ENCODE measurements around the gene ESYT2.

ESYT2 gene

DNA sequence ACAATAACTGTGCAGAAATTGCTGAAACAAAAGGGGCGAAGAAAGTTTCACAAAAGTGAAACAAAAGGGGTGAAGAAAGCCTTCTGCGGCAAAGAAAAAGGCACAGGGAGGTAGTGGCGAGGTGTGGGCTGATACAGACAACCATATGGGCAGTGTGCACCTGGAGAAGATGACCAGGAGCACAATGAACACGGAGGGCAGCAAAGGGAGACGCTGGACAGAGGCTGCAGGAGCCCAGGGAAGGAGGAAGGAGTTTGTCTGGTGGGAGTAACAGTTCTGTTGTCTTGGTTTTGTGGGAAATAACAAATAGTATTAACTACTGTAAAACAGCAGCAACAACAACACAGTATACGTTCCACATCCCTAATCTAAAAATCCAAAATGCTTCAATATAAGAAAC, 42.4 kb downstream of the ESYT2 start:
- Mint-ChIP-seq H3K27me3 (ENCODE audit: low read depth) (no peaks in the 10 kb centered on the region), H3K27ac (peak overlapping the region; percentile 41), H3K36me3 (ENCODE audit: low read depth) (peaks cover 43% of the 10 kb centered on the region), H3K9me3 (no peaks in the 10 kb centered on the region), H3K4me3 (no peak overlapping the region), H3K4me1 (ENCODE audit: low read depth) (peaks cover 4% of the 10 kb centered on the region)
- DNase-seq (ENCODE audit: low spot score), result no peak

DNA sequence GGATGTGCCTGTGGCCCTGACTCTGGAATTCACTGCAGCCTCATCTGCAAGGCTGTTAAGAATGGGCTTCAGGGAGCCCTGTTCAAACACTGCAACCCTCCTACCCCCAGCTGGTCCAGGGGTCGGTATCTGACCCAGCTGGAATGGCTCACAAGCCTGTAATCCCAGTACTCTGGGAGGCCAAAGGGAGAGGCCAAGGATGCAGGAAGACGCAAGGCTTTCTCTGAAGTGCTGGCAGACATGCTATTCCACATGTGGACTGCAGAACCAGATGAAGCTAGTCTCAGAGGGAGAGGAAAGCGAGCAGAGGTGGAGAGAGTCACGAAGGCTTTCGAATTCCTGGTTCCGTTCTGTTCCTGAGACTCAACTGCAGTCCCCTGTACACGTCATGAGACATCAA, 45.0 kb downstream of the ESYT2 start:
- no peaks in the 10 kb centered on the region for H3K9me3 Mint-ChIP-seq
- no peaks in the 10 kb centered on the region for H3K27me3 Mint-ChIP-seq (ENCODE audit: low read depth)
- no peak overlapping the region for H3K27ac Mint-ChIP-seq
- peaks cover 23% of the 10 kb centered on the region for H3K36me3 Mint-ChIP-seq (ENCODE audit: low read depth)
- H3K4me1 Mint-ChIP-seq (ENCODE audit: low read depth), result peaks cover 4% of the 10 kb centered on the region
- DNase-seq (ENCODE audit: low spot score), result no peak
- H3K4me3 Mint-ChIP-seq, result no peak overlapping the region

DNA sequence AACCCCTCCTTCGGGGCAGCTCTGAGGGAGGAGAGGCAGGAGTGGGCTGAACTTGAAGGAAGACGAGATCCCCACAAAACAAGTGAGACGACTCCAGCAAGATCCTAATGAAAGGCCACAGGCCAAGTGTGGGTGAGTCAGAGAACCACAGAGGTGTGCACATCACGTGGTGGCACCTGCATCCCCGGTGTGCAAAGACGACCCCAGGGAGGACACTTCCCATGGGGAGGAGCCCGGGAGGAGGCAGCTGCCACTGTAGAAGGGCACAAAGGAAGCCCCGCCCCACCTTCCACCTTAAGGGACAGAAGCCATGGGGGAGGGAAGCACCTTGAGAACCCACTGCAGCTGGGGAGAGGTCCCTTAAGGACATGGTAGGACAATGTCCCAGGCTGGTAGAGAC, 45.7 kb downstream of the ESYT2 start:
- DNase-seq (ENCODE audit: low spot score), result no peak
- Mint-ChIP-seq H3K36me3 (ENCODE audit: low read depth) (peaks cover 27% of the 10 kb centered on the region), H3K4me3 (no peak overlapping the region), H3K27me3 (ENCODE audit: low read depth) (no peaks in the 10 kb centered on the region), H3K4me1 (ENCODE audit: low read depth) (peaks cover 4% of the 10 kb centered on the region), H3K9me3 (no peaks in the 10 kb centered on the region), H3K27ac (no peak overlapping the region)

DNA sequence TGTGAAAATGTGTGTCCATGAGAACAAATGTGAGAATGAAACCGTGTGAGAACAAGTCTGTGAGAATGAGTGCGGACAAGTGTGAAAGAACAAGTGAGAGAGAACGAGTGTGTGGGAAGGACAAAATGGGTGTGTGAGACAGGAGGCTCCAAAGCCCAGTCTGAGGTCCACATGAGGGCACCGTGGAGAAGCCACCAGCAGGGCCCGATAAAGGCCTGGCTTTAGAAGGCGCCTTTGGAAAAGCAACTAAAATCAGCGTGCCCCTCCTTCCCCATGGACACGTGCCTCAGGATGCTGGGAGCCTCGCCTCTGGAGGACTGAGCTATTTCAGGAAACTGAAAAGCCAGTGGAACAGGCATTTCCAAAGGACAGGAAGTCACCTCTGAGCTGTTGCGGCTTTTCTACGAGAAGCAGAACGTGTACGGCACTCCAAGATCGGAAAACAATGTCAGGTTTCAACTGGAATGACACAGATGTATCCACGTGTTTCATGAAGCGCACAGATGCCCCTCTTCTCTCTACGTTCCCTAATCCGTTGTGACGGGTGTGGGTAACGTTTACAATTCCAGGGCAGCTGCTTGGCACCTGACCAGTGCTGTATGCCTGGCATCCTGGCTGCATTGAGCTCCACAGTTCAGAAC, 46.4 kb downstream of the ESYT2 start:
- Mint-ChIP-seq H3K9me3 (no peaks in the 10 kb centered on the region), H3K4me3 (no peak overlapping the region), H3K4me1 (ENCODE audit: low read depth) (peaks cover 3% of the 10 kb centered on the region), H3K27ac (no peak overlapping the region), H3K27me3 (ENCODE audit: low read depth) (no peaks in the 10 kb centered on the region), H3K36me3 (ENCODE audit: low read depth) (peaks cover 26% of the 10 kb centered on the region)
- no peak for DNase-seq (ENCODE audit: low spot score)

DNA sequence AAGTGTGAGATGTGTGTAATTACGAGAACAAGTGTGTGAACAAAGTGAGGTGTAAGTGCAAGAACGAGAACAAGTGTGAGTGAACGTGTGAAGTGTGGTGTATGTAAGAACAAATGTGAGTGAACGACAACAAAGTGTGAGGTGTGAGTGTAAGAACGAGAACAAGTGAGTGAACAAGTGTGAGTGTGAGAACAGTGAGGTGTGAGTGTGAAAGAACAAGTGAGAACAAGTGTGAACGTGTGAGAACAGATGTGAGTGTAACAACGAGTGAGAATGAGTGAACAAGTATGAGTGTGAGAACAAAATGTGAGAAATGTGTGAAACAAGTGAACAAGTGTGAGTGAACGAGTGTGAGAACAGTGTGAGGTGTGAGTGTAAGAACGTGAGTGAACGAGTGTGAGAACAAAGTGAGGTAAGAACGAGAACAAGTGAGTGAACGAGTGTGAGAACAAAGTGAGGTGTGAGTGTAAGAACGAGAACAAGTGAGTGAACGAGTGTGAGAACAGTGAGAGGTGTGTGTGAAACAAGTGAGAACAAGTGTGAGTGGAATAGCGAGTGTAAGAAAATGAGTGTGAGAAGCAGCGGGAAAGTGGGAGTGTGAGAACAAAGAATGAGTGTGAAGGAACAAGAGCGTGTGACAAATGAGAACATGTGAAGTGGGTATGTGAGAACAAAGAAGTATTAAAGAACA, 47.2 kb downstream of the ESYT2 start:
- Mint-ChIP-seq H3K9me3 (no peaks in the 10 kb centered on the region), H3K36me3 (ENCODE audit: low read depth) (peaks cover 26% of the 10 kb centered on the region), H3K4me3 (no peak overlapping the region), H3K27me3 (ENCODE audit: low read depth) (no peaks in the 10 kb centered on the region), H3K4me1 (ENCODE audit: low read depth) (peaks cover 8% of the 10 kb centered on the region), H3K27ac (no peak overlapping the region)
- DNase-seq (ENCODE audit: low spot score), result no peak

DNA sequence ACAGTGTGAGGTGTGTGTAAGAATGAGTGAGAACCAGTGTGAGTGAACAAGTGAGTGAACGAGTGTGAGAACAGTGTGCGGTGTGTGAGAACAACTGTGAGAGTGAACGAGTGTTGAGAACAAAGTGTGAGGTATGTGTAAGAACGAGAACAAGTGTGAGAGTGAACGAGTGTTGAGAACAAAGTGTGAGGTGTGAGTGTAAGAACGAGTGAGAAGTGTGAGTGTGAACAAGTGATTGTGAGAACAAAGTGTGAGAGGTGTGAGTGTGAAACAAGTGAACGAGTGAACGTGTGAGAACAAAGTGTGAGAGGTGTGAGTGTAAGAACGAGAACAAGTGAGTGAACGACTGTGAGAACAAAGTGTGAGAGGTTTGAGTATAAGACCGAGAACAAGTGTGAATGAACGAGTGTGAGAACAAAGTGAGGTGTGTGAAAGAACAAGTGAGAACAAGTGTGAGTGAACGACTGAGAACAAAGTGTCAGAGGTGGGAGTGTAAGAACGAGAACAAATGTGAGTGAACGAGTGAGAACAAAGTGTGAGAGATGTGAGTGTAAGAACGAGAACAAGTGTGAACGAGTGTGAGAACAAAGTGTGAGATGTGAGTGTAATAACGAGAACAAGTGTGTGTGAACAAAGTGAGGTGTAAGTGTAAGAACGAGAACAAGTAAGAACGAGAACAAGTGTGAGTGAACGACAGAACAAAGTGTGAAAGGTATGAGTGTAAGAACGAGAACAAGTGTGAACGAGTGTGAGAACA, 47.9 kb downstream of the ESYT2 start:
- Mint-ChIP-seq H3K27me3 (ENCODE audit: low read depth) (no peaks in the 10 kb centered on the region), H3K4me3 (no peak overlapping the region), H3K36me3 (ENCODE audit: low read depth) (peaks cover 27% of the 10 kb centered on the region), H3K9me3 (no peaks in the 10 kb centered on the region), H3K4me1 (ENCODE audit: low read depth) (peaks cover 9% of the 10 kb centered on the region), H3K27ac (no peak overlapping the region)
- DNase-seq (ENCODE audit: low spot score), result no peak

DNA sequence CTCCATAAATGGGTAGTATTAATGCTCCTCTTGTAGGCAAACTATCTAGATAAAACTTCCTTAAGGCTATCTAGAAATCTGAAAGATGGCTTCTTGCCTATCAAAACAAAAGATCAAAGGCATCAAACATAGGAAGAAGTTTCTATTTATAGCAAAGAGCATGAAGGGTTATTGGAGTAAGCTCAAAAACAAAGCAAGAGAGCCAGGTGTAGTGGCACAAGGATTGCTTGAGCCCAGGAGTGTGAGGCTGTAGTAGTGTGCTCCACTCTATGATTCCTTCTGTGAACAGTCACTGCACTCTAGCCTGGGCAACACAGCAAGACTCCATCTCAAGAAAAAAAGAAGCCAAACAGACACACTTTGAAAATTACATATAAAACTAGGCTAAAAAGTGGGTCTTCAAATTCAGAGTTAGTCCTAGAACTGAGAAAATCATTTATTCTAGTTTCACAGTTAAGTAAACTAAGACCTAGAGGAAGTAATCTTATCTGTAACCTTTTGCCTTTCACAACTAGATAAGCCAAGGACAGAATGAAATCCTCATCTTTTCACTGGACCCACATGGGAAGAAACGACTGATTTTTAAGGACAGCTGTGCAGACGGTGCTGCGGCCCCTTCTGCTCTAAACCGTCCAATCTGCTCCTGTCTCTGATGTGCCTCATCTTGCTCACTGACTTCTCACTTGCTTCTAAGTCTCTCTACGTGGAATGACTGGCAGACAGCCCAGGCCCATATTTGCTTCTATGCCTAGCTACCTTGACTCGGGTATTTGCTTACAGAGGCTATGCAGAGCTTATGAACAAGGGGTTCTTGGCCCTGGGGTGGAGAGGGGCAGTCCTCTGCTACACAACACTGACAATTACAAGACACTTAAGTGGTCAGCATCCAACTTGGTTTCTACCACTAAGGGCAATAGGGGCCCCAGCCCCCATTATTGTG, 50.0 kb downstream of the ESYT2 start:
- peaks cover 24% of the 10 kb centered on the region for H3K4me1 Mint-ChIP-seq (ENCODE audit: low read depth)
- no peaks in the 10 kb centered on the region for H3K27me3 Mint-ChIP-seq (ENCODE audit: low read depth)
- DNase-seq (ENCODE audit: low spot score), result no peak
- peaks cover 41% of the 10 kb centered on the region for H3K36me3 Mint-ChIP-seq (ENCODE audit: low read depth)
- peak overlapping the region; percentile 73 for H3K4me3 Mint-ChIP-seq
- H3K9me3 Mint-ChIP-seq, result no peaks in the 10 kb centered on the region
- peak overlapping the region; percentile 89 for H3K27ac Mint-ChIP-seq

DNA sequence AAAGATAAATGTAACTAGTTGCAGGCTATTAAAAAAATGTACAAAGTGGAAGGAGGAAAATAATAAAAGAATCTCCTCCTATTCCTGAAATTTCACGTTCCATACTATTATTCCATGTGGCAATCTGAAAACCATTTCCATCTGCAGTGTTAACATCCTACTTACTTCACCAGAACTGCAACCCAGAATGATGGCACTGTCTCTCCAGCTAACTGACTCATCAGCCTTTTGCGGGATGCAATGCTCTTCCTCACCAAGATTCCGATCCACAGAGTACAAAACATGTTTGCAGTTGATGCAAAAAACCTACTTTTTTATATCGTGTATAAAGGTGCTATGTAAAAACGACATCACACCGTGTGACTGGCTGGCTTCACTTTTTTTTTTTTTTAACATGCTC, 50.8 kb downstream of the ESYT2 start:
- H3K36me3 Mint-ChIP-seq (ENCODE audit: low read depth), result peaks cover 48% of the 10 kb centered on the region
- peak overlapping the region; percentile 89 for H3K27ac Mint-ChIP-seq
- peaks cover 24% of the 10 kb centered on the region for H3K4me1 Mint-ChIP-seq (ENCODE audit: low read depth)
- H3K4me3 Mint-ChIP-seq, result peak overlapping the region; percentile 73
- DNase-seq (ENCODE audit: low spot score), result no peak
- H3K9me3 Mint-ChIP-seq, result no peaks in the 10 kb centered on the region
- H3K27me3 Mint-ChIP-seq (ENCODE audit: low read depth), result no peaks in the 10 kb centered on the region

DNA sequence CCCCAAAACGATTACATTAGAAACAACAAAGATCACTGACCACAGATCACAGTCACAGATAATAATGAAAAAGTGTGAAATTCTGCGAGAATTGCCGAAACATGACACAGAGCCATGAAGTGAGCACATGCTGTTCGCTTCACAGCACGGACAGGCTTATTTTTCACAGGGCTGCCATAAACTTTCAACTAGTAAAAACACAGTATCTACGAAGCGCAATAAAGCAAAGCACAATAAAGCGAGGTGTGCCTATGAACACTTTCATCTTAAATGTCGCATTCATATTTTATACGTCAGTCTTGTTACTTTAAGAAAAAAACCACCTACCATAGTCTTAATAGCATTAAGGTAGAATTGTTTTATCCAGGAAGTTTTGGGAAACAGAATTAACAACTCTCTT, 51.5 kb downstream of the ESYT2 start:
- Mint-ChIP-seq H3K4me3 (peak overlapping the region; percentile 7), H3K27me3 (ENCODE audit: low read depth) (no peaks in the 10 kb centered on the region), H3K27ac (peak overlapping the region; percentile 32), H3K9me3 (no peaks in the 10 kb centered on the region), H3K36me3 (ENCODE audit: low read depth) (peaks cover 53% of the 10 kb centered on the region), H3K4me1 (ENCODE audit: low read depth) (peaks cover 24% of the 10 kb centered on the region)
- no peak for DNase-seq (ENCODE audit: low spot score)

DNA sequence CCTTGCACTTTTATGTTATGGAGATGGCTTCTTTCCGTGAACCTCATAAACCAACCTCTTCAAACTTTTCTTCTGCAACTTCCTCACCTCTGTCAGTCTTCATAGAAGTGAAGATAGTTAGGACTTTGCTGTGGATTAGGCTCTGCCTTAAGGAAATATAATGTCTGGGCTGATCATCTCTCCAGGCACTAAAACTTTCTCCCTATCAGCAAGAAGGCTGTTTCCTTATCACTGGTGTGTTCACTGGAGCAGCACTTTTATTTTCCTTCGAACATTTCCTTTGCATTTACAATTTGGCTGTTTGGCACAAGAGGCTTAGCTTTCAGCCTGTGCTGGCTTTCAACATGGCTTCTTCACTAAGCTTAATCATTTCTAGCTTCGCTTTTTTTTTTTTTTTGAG, 52.8 kb downstream of the ESYT2 start:
- peak overlapping the region; percentile 19 for H3K27ac Mint-ChIP-seq
- no peak for DNase-seq (ENCODE audit: low spot score)
- H3K27me3 Mint-ChIP-seq (ENCODE audit: low read depth), result no peaks in the 10 kb centered on the region
- H3K4me1 Mint-ChIP-seq (ENCODE audit: low read depth), result peaks cover 24% of the 10 kb centered on the region
- H3K36me3 Mint-ChIP-seq (ENCODE audit: low read depth), result peaks cover 65% of the 10 kb centered on the region
- no peaks in the 10 kb centered on the region for H3K9me3 Mint-ChIP-seq
- no peak overlapping the region for H3K4me3 Mint-ChIP-seq

DNA sequence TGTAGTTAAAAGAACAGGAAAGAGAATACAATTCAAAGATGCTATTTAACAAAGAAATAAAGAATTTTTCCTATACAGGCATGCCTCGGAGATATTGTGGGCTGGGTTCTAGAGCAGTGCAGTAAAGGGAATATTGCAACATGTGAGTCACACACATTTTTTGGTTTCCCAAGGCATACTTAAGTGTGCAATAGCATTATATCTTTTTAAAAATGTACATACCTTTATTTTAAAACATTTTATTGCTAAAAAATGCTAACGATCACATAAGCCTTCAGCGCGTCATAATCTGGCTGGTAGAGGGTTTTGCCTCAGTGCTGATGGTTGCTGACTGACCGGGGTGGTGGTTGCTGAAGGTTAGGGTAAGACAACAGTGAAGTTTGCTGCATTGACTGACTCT, 54.4 kb downstream of the ESYT2 start:
- no peaks in the 10 kb centered on the region for H3K27me3 Mint-ChIP-seq (ENCODE audit: low read depth)
- H3K36me3 Mint-ChIP-seq (ENCODE audit: low read depth), result peaks cover 70% of the 10 kb centered on the region
- H3K9me3 Mint-ChIP-seq, result no peaks in the 10 kb centered on the region
- H3K27ac Mint-ChIP-seq, result no peak overlapping the region
- no peak for DNase-seq (ENCODE audit: low spot score)
- H3K4me1 Mint-ChIP-seq (ENCODE audit: low read depth), result peaks cover 24% of the 10 kb centered on the region
- no peak overlapping the region for H3K4me3 Mint-ChIP-seq

DNA sequence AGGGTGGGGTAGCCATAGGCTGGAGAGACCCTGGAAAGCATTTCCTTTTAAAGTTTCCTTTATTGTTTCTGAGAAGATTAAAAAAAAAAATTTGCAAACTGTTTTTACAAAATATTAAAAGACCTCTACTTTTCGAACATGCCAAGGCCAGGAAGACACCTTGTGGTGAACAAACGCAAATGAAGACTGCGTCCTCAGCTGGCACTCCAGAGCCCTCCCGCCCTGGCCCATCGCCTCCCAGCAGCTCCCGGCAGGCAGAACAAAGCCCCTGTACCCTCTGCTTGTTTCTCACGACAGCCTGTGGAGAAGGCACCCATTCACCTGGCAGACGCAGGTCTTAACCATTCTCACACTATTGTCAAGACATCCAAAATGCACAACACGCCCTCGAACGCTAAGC, 56.4 kb downstream of the ESYT2 start:
- H3K36me3 Mint-ChIP-seq (ENCODE audit: low read depth), result peaks cover 66% of the 10 kb centered on the region
- H3K4me3 Mint-ChIP-seq, result no peak overlapping the region
- H3K4me1 Mint-ChIP-seq (ENCODE audit: low read depth), result peaks cover 24% of the 10 kb centered on the region
- no peak for DNase-seq (ENCODE audit: low spot score)
- H3K27me3 Mint-ChIP-seq (ENCODE audit: low read depth), result no peaks in the 10 kb centered on the region
- no peaks in the 10 kb centered on the region for H3K9me3 Mint-ChIP-seq
- H3K27ac Mint-ChIP-seq, result peak overlapping the region; percentile 51

DNA sequence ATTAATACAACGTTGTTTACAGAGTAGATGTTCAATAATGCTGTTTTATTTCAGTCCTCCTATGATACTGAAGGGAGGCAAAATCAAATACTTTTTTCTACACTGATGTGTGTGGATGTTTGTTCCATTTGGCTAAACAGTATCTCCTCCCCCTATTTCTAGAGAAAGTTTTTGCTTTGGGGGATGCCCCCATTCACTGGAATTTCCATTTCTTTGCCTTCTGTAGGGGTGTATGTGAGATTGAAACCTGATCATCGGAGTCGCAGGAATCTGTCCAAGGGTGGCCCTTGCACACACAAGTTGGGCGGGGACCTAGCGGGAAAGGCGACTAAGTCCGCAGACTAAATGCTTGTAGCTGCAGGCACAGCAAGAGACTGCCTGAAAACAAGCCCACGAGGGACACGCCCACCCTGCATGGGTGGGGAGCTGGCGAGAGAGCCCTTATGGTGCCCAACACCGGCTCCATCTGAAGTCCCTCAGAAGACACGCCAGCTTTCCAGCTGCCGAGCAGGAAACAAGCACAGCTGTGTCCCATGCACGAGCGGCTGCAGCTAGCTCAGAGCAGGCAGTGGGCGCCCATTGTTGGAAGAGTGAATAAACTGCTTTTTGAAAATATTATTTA, 58.0 kb downstream of the ESYT2 start:
- H3K36me3 Mint-ChIP-seq (ENCODE audit: low read depth), result peaks cover 64% of the 10 kb centered on the region
- H3K4me3 Mint-ChIP-seq, result no peak overlapping the region
- H3K27ac Mint-ChIP-seq, result no peak overlapping the region
- peaks cover 24% of the 10 kb centered on the region for H3K4me1 Mint-ChIP-seq (ENCODE audit: low read depth)
- H3K9me3 Mint-ChIP-seq, result no peaks in the 10 kb centered on the region
- H3K27me3 Mint-ChIP-seq (ENCODE audit: low read depth), result no peaks in the 10 kb centered on the region
- DNase-seq (ENCODE audit: low spot score), result no peak

All from T-helper 2 cell treated with Interferon-gamma antibody and Interleukin-4, amounts not matched to agents 5 μg/mL and 100 μg/mL, for 36 hours (primary cell).